HepG2 (cell line): ENCODE data around the gene SH3GLB2. TPM values are rescaled to one million over a fixed set of nuclear protein-coding genes. Genes with fewer than 3 reads are reported as not detected.

Source experiments
- ATAC-seq: fragments of 200-7000 bp; cut with Tn5 transposase; 3 replicates; pipeline ENCODE4 v1.9.1; 2020; ENCODE audit warnings: mild to moderate bottlenecking, moderate library complexity
- BruUV-seq: library from RNA; stranded (reverse); fragments of 400-500 nt; replicated peaks from 2 replicates; lab custom pipeline; 2021; lab: Mats Ljungman, UMichigan
- CTCF ChIA-PET: fragments of 300-600 bp; formaldehyde crosslinking; extraction: SDS; loops from one replicate; lab custom pipeline; 2021; ENCODE audit warnings: low total read pairs, inconsistent platforms, low intra/inter-chr PET ratio; lab: Yijun Ruan, JAX
- POLR2A ChIA-PET: fragments of 350-600 bp; sonication (Branson Sonifier 250); formaldehyde crosslinking; loops from one replicate; lab custom pipeline; 2020; ENCODE audit warnings: antibody characterized with exemption, inconsistent platforms; lab: Yijun Ruan, JAX
- DNase-seq: peaks from one replicate; pipeline ENCODE4 v3.0.0-alpha.2; 2015; ENCODE audit warnings: low spot score
- FAIRE-seq: peaks from 3 replicates; lab custom pipeline; 2011; peaks lifted over from hg19 to GRCh38; lab: Jason Lieb, UNC
- H2AFZ ChIP-seq: one replicate; pipeline ENCODE4 v1.6.1; 2011; ENCODE audit warnings: low read length, inconsistent platforms
- H3K27ac ChIP-seq: fragments of 300-600 bp; 3 replicates; pipeline ENCODE4 v1.8.0; 2011; ENCODE audit warnings: mixed run types, mild to moderate bottlenecking, mixed read lengths, low read length, inconsistent platforms; ENCODE audit not compliant: insufficient read depth; ENCODE audit errors: extremely low read length
- H3K27me3 ChIP-seq, 2 experiments: fragments of 200-600 bp in 1 of 2; 2 replicates in 1 of 2; 3 replicates in 1 of 2; pipeline versions ENCODE4 v1.6.0 to v1.8.0; 2011; ENCODE audit warnings: low read length in 2 of 2, mild to moderate bottlenecking in 2 of 2, moderate library complexity in 2 of 2, inconsistent platforms in 1 of 2; ENCODE audit not compliant: insufficient read depth in 2 of 2, control insufficient read depth in 1 of 2
- H3K36me3 ChIP-seq, 2 experiments: fragments of 200-600 bp in 1 of 2; replicated peaks in 1 of 2; 2 replicates in 1 of 2; 3 replicates in 1 of 2; pipeline versions ENCODE4 v1.5.1 to v1.8.0; 2011; ENCODE audit warnings: low read length in 2 of 2, inconsistent platforms in 1 of 2; ENCODE audit not compliant: insufficient read depth in 2 of 2, control insufficient read depth in 1 of 2
- H3K4me1 ChIP-seq: 2 replicates; pipeline ENCODE4 v1.5.1; 2012; ENCODE audit warnings: low read length, inconsistent platforms; ENCODE audit not compliant: insufficient read depth
- H3K4me2 ChIP-seq: 2 replicates; pipeline ENCODE4 v1.6.0; 2011; ENCODE audit warnings: low read depth, low read length, inconsistent platforms
- H3K4me3 ChIP-seq, 3 experiments: fragments of 200-600 bp in 1 of 3; sonication (generic), shearing (Covaris generic) in 1 of 3; replicated peaks in 1 of 3; 2 replicates each; pipeline ENCODE4 v1.5.1; 2011 to 2016; ENCODE audit warnings: low read length in 3 of 3, inconsistent platforms in 2 of 3, low read depth in 2 of 3, mild to moderate bottlenecking in 2 of 3, control low read depth in 1 of 3, mixed read lengths in 1 of 3; ENCODE audit not compliant: insufficient read depth in 1 of 3
- H3K79me2 ChIP-seq: one replicate; pipeline ENCODE4 v1.6.1; 2011; ENCODE audit warnings: low read length, inconsistent platforms; ENCODE audit not compliant: insufficient read depth
- H3K9ac ChIP-seq: 2 replicates; pipeline ENCODE4 v1.6.0; 2011; ENCODE audit warnings: mild to moderate bottlenecking, low read depth, low read length, inconsistent platforms; ENCODE audit not compliant: insufficient read depth
- H3K9me3 ChIP-seq: 2 replicates; pipeline ENCODE4 v1.5.1; 2012; ENCODE audit warnings: mild to moderate bottlenecking, low read length
- H4K20me1 ChIP-seq: 2 replicates; pipeline ENCODE4 v1.6.0; 2011; ENCODE audit warnings: inconsistent platforms, mild to moderate bottlenecking, low read length, moderate library complexity; ENCODE audit not compliant: insufficient read depth
- AGO2 ChIP-seq: fragments of 200-400 bp; formaldehyde crosslinking; optimal IDR thresholded peaks from 2 replicates; pipeline ENCODE3; 2017; ENCODE audit warnings: mild to moderate bottlenecking, low read depth, low read length, moderate library complexity
- ASH2L ChIP-seq: fragments of 300-600, 200-600 bp; sonication (generic); IDR thresholded peaks from 2 replicates; pipeline ENCODE4 v1.7.0; 2017; ENCODE audit warnings: low read depth, mild to moderate bottlenecking, moderate library complexity, mixed read lengths, low read length; ENCODE audit not compliant: insufficient read length
- SMARCE1 ChIP-seq: fragments of 450-650 bp; IDR thresholded peaks from 2 replicates; pipeline ENCODE4 v1.6.1; 2017; ENCODE audit warnings: borderline replicate concordance
- ZNF207 ChIP-seq: fragments of 450-650 bp; IDR thresholded peaks from 2 replicates; pipeline ENCODE4 v1.6.1; 2016; ENCODE audit warnings: antibody characterized with exemption, borderline replicate concordance
- ZNF329 ChIP-seq: sonication (generic); formaldehyde crosslinking; IDR thresholded peaks from 2 replicates; pipeline ENCODE4 v1.9.0; 2021; ENCODE audit warnings: low read depth, mild to moderate bottlenecking, missing genetic modification reagents
- ZNF691 ChIP-seq: sonication (generic); formaldehyde crosslinking; IDR thresholded peaks from 2 replicates; pipeline ENCODE4 v1.4.0; 2020; ENCODE audit warnings: missing genetic modification reagents, low read depth, mild to moderate bottlenecking, borderline replicate concordance
- WGBS: methylation state at CpG from one replicate; pipeline ENCODE4 v1.1.6; 2017; ENCODE audit warnings: low lambda C conversion rate; 5-methylcytosine and 5-hydroxymethylcytosine counted together
- in situ Hi-C: cut with HindIII; loops from 2 replicates; pipeline ENCODE4 v1.10.0; 2017; ENCODE audit warnings: low pct_unique_long_range_greater_than_20kb; ENCODE audit not compliant: extremely low pct_ligation_motif_present
- intact Hi-C: fragments of 100-400 bp; cut with micrococcal nuclease; formaldehyde crosslinking; loops from one replicate; pipeline ENCODE4 v1.10.0; 2022; ENCODE audit not compliant: unreplicated experiment
- polyA plus RNA-seq, 8 experiments: library from polyadenylated mRNA; depleted of rRNA in 3 of 8; stranded (reverse) in 7 of 8; unstranded in 1 of 8; fragments of >200 nt; fragmentation: Illumina TruSeq in 4 of 8; extraction: Trizol in 4 of 8; gene quantifications; 2 replicates each; pipeline versions ENCODE4 v1.2.1 to v1.2.3, GENCODE V29; 2011 to 2016; ENCODE audit warnings: low read depth in 4 of 8, missing spikeins in 1 of 8, mixed read lengths in 1 of 8; ENCODE audit not compliant: insufficient read depth in 1 of 8
- total RNA-seq, 5 experiments: library from RNA; depleted of rRNA; stranded (reverse); fragments of >200 nt; fragmentation: Illumina TruSeq; extraction: Trizol; gene quantifications; 2 replicates each; pipeline ENCODE4 v1.2.3, GENCODE V29; 2016; ENCODE audit warnings: low read depth in 1 of 5

SH3GLB2 gene
- total and polyA plus RNA-seq, 2 of the 13 experiments (the other 11 are each of a cell fraction or from before 2014, with no cell fraction given): 24.0 to 40.6 TPM

GRCh38 chr9:129071526-129072126 lies 43.5 kb upstream of the SH3GLB2 start:
- no TSS peak for BruUV-seq
- intact Hi-C loops (no loop called here), in situ Hi-C loops (no loop called here)
- Histone ChIP-seq H3K4me1 (peaks cover 27% of the 10 kb centered on the region), H2AFZ (no peak overlapping the region), H3K27me3 (no peaks in the 10 kb centered on the region), H3K9me3 (no peaks in the 10 kb centered on the region), H3K9ac (no peak overlapping the region), H4K20me1 (no peaks in the 10 kb centered on the region), H3K4me3 (no peak overlapping the region), H3K27ac (no peak overlapping the region), H3K36me3 (peaks cover 3 to 14% of the 10 kb centered on the region in 2 experiments; a peak in 3 of 5 replicates), H3K4me2 (no peak overlapping the region), H3K79me2 (no peaks in the 10 kb centered on the region)
- ChIA-PET CTCF (no interaction called here), POLR2A (no interaction called here)
- no peak for TF ChIP-seq ZNF207
- no peak for TF ChIP-seq ASH2L
- TF ChIP-seq ZNF329 (CRISPR knock-in tag): no peak
- TF ChIP-seq ZNF691 (CRISPR knock-in tag): no peak
- no peak for DNase-seq
- no peak for ATAC-seq
- 85% methylated on average over 8 of the region's 10 CpGs for WGBS
- FAIRE-seq: no peak

GRCh38 chr9:129070696-129071525 lies 42.8 kb upstream of the SH3GLB2 start:
- H3K4me3 ChIP-seq: no peak overlapping the region
- no peaks in the 10 kb centered on the region for H3K27me3 ChIP-seq
- H4K20me1 ChIP-seq: no peaks in the 10 kb centered on the region
- peaks cover 19% of the 10 kb centered on the region for H3K4me1 ChIP-seq
- WGBS: 88% methylated on average over 6 of the region's 21 CpGs
- H2AFZ ChIP-seq: no peak overlapping the region
- BruUV-seq: no TSS peak
- DNase-seq (no peak), FAIRE-seq (no peak), ATAC-seq (no peak)
- ChIA-PET CTCF (no interaction called here), POLR2A (no interaction called here)
- TF ChIP-seq AGO2 (peak; percentile 34), SMARCE1 (no peak)
- H3K27ac ChIP-seq: no peak overlapping the region
- intact Hi-C loops (no loop called here), in situ Hi-C loops (no loop called here)
- peaks cover 3 to 16% of the 10 kb centered on the region in 2 experiments; a peak in 4 of 5 replicates for H3K36me3 ChIP-seq
- no peak overlapping the region for H3K9ac ChIP-seq
- no peaks in the 10 kb centered on the region for H3K9me3 ChIP-seq
- H3K79me2 ChIP-seq: no peaks in the 10 kb centered on the region
- no peak overlapping the region for H3K4me2 ChIP-seq
